GM12878 (cell line): ENCODE measurements around the gene WDFY1. TPM values are rescaled to one million over a fixed set of nuclear protein-coding genes. Genes with fewer than 3 reads are reported as not detected.

Experiments
- ASH2L ChIP-seq: fragments of 300-600, 200-600 bp; sonication (generic); IDR thresholded peaks from 2 replicates; pipeline ENCODE4 v1.6.1; 2017; ENCODE audit warnings: low read depth, mild to moderate bottlenecking, borderline replicate concordance
- BMI1 ChIP-seq: fragments of 450-650 bp; IDR thresholded peaks from 2 replicates; pipeline ENCODE4 v1.6.1; 2016; ENCODE audit warnings: mild to moderate bottlenecking, moderate library complexity, borderline replicate concordance
- E2F8 ChIP-seq: fragments of 450-650 bp; IDR thresholded peaks from 2 replicates; pipeline ENCODE4 v1.6.1; 2018; ENCODE audit warnings: mild to moderate bottlenecking, low read depth, moderate library complexity; ENCODE audit not compliant: partially characterized antibody
- EGR1 ChIP-seq, 2 experiments: IDR thresholded peaks; 1 replicate in 1 of 2; 2 replicates in 1 of 2; pipeline ENCODE4 v1.6.1; 2011 to 2012; ENCODE audit warnings: low read depth in 2 of 2, low read length in 2 of 2, borderline replicate concordance in 1 of 2, mild to moderate bottlenecking in 1 of 2, moderate library complexity in 1 of 2
- ESRRA ChIP-seq: IDR thresholded peaks from 2 replicates; pipeline ENCODE4 v1.6.1; 2012; ENCODE audit warnings: mild to moderate bottlenecking, low read length, improper control_type of control experiment
- FOS ChIP-seq: IDR thresholded peaks from 3 replicates; pipeline ENCODE4 v1.6.1; 2011; ENCODE audit warnings: borderline replicate concordance; ENCODE audit not compliant: insufficient read length; ENCODE audit errors: extremely low read depth
- MEF2A ChIP-seq: IDR thresholded peaks from 2 replicates; pipeline ENCODE4 v1.6.1; 2011; ENCODE audit warnings: low read depth, mild to moderate bottlenecking, low read length, moderate library complexity; ENCODE audit not compliant: insufficient read depth
- MLLT1 ChIP-seq: fragments of 450-650 bp; IDR thresholded peaks from 2 replicates; pipeline ENCODE4 v1.6.1; 2016; ENCODE audit warnings: mild to moderate bottlenecking
- RUNX3 ChIP-seq: IDR thresholded peaks from 2 replicates; pipeline ENCODE4 v1.6.1; 2012; ENCODE audit warnings: low read length, inconsistent platforms
- SIN3A ChIP-seq: IDR thresholded peaks from 2 replicates; pipeline ENCODE4 v1.6.1; 2012; ENCODE audit warnings: low read depth, low read length, improper control_type of control experiment
- SMAD1 ChIP-seq: fragments of 450-650 bp; IDR thresholded peaks from 2 replicates; pipeline ENCODE4 v1.6.1; 2018; ENCODE audit warnings: mild to moderate bottlenecking, low read depth; ENCODE audit not compliant: partially characterized antibody
- SUZ12 ChIP-seq: fragments of 200-600 bp; sonication (generic); IDR thresholded peaks from one replicate; pipeline ENCODE4 v1.6.1; 2018; ENCODE audit warnings: antibody characterized with exemption, mild to moderate bottlenecking; ENCODE audit not compliant: unreplicated experiment
- WRNIP1 ChIP-seq: IDR thresholded peaks from 2 replicates; pipeline ENCODE4 v1.6.1; 2011; ENCODE audit warnings: low read depth, low read length, improper control_type of control experiment, borderline replicate concordance
- ZBED1 ChIP-seq: IDR thresholded peaks from 2 replicates; pipeline ENCODE4 v1.6.1; 2016; ENCODE audit warnings: borderline replicate concordance
- ZNF384 ChIP-seq: IDR thresholded peaks from 2 replicates; pipeline ENCODE4 v1.6.1; 2012; ENCODE audit warnings: low read depth, mild to moderate bottlenecking, low read length, improper control_type of control experiment, borderline replicate concordance
- ZNF592 ChIP-seq: fragments of 450-650 bp; IDR thresholded peaks from 2 replicates; pipeline ENCODE4 v1.6.1; 2017; ENCODE audit warnings: mild to moderate bottlenecking, moderate library complexity
- polyA plus RNA-seq, 11 experiments: library from polyadenylated mRNA; depleted of rRNA in 4 of 11; unstranded in 6 of 11; stranded (reverse) in 5 of 11; fragments of >200 nt; fragmentation: Nextera tagmentation in 4 of 11; fragmentation: Illumina TruSeq in 1 of 11; extraction: Ambion mirVana in 4 of 11; extraction: Trizol in 1 of 11; gene quantifications; 1 replicate in 1 of 11; 2 replicates in 10 of 11; pipeline versions ENCODE4 v1.2.1 to v1.2.3, GENCODE V29; 2011 to 2016; ENCODE audit warnings: inconsistent platforms in 2 of 11, missing spikeins in 2 of 11, low read depth in 1 of 11
- total RNA-seq, 4 experiments: library from RNA; depleted of rRNA in 3 of 4; stranded (reverse); fragments of >200 nt in 3 of 4; fragmentation: Illumina TruSeq in 1 of 4; extraction: Trizol in 1 of 4; gene quantifications; 2 replicates each; pipeline versions ENCODE4 v1.2.1 to v1.2.3, GENCODE V29; 2013 to 2021

The WDFY1 gene
- total and polyA plus RNA-seq, 10 of the 15 experiments (the other 5 are each of a cell fraction or from before 2014, with no cell fraction given), result 2.9 to 28.1 (median 13.1) TPM

- TF ChIP-seq WRNIP1 (peak; percentile 57; the same call in 1 of the 2 replicates), MLLT1 (peak; percentile 85), ASH2L (peak; percentile 94; the same call in 1 of the 2 replicates), BMI1 (no peak; the same call in 1 of the 2 replicates), SMAD1 (no peak), E2F8 (peak; percentile 97), SIN3A (peak; percentile 83), FOS (no peak), ZBED1 (no peak; the same call in 1 of the 2 replicates), ZNF592 (no peak), ZNF384 (no peak), ESRRA (no peak; the same call in 1 of the 2 replicates), SUZ12 (no peak), RUNX3 (peak; percentile 48; the same call in 1 of the 2 replicates), EGR1 (IDR thresholded peaks at IDR 0.05; ENCODE audit: borderline replicate concordance in 1 of 2, low read depth in 2 of 2, low read length in 2 of 2) (peak; percentile 46 to 81), MEF2A (peak; percentile 80)
Observed at GRCh38 chr2:223957092-223957851, 12.1 kb upstream of the WDFY1 start, which contains the start of gene MRPL44 (continued).
